ENCODE measurements around the gene NPEPL1.
"Not testable (repeated sequence)": the region's sequence is repeated elsewhere in the genome, so short reads cannot be mapped to it uniquely, and the experiment has no call there.

The NPEPL1 gene

GRCh38 chr20:58647796-58648501, 44.7 kb upstream of the NPEPL1 start:
- Histone ChIP-seq H3F3A (ENCODE audit: insufficient read depth, low read length) (no peaks in the 10 kb centered on the region), H3K4me3 (ENCODE audit: low read depth, low read length, poor library complexity, severe bottlenecking) (no peak overlapping the region), H3K27me3 (ENCODE audit: insufficient read depth, low read length) (no peaks in the 10 kb centered on the region), H4K20me1 (ENCODE audit: insufficient read depth, low read length) (no peaks in the 10 kb centered on the region), H3K9ac (ENCODE audit: low read length) (no peak overlapping the region), H3K4me1 (ENCODE audit: insufficient read depth, low read length, severe bottlenecking) (peaks cover 11% of the 10 kb centered on the region), H3K9me2 (ENCODE audit: low read depth, low read length) (no peaks in the 10 kb centered on the region), H2AFZ (ENCODE audit: low read length) (no peak overlapping the region), H3K4me2 (ENCODE audit: low read length) (no peak overlapping the region), H3K36me3 (ENCODE audit: insufficient read depth, low read length) (no peaks in the 10 kb centered on the region), H3K79me2 (ENCODE audit: insufficient read depth, low read length) (peaks cover 16% of the 10 kb centered on the region), H3K27ac (ENCODE audit: low read depth, low read length, poor library complexity, severe bottlenecking) (no peak overlapping the region), H3K9me3 (ENCODE audit: low read length) (no peaks in the 10 kb centered on the region)
- TF ChIP-seq EZH2 (IDR thresholded peaks at IDR 0.05; ENCODE audit: borderline replicate concordance, low read length): no peak
- TF ChIP-seq, protein P1, sequence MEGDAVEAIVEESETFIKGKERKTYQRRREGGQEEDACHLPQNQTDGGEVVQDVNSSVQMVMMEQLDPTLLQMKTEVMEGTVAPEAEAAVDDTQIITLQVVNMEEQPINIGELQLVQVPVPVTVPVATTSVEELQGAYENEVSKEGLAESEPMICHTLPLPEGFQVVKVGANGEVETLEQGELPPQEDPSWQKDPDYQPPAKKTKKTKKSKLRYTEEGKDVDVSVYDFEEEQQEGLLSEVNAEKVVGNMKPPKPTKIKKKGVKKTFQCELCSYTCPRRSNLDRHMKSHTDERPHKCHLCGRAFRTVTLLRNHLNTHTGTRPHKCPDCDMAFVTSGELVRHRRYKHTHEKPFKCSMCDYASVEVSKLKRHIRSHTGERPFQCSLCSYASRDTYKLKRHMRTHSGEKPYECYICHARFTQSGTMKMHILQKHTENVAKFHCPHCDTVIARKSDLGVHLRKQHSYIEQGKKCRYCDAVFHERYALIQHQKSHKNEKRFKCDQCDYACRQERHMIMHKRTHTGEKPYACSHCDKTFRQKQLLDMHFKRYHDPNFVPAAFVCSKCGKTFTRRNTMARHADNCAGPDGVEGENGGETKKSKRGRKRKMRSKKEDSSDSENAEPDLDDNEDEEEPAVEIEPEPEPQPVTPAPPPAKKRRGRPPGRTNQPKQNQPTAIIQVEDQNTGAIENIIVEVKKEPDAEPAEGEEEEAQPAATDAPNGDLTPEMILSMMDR (IDR thresholded peaks at IDR 0.05; ENCODE audit: low read length): no peak

DNA sequence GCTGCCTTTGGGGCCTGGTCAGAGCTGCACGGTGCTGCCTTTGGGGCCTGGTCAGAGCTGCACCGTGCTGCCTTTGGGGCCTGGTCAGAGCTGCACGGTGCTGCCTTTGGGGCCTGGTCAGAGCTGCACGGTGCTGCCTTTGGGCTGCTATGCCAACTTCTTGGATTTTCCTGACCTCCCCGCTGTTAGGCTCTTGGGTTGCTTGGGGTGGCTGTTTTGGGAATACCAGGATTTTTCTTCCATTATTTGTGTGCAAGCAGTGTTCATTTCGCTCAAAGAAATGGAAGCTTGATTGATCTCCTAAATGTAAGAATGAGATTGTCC, 44.1 kb upstream of the NPEPL1 start:
- H3K9me3 ChIP-seq (ENCODE audit: low read length); H3K27me3 ChIP-seq (ENCODE audit: insufficient read depth, low read length); H4K20me1 ChIP-seq (ENCODE audit: insufficient read depth, low read length); H3K36me3 ChIP-seq (ENCODE audit: insufficient read depth, low read length); H3K9me2 ChIP-seq (ENCODE audit: low read depth, low read length); H3K9ac ChIP-seq (ENCODE audit: low read length); H2AFZ ChIP-seq (ENCODE audit: low read length); H3K4me2 ChIP-seq (ENCODE audit: low read length); H3K27ac ChIP-seq (ENCODE audit: low read depth, low read length, poor library complexity, severe bottlenecking); H3K4me3 ChIP-seq (ENCODE audit: low read depth, low read length, poor library complexity, severe bottlenecking); H3F3A ChIP-seq (ENCODE audit: insufficient read depth, low read length): not testable (repeated sequence)
- Histone ChIP-seq H3K79me2 (ENCODE audit: insufficient read depth, low read length) (peaks cover 21% of the 10 kb centered on the region), H3K4me1 (ENCODE audit: insufficient read depth, low read length, severe bottlenecking) (peaks cover 17% of the 10 kb centered on the region)

- no peaks in the 10 kb centered on the region for H3K27me3 ChIP-seq (ENCODE audit: insufficient read depth, low read length)
- H3K9me2 ChIP-seq (ENCODE audit: low read depth, low read length): no peaks in the 10 kb centered on the region
- peak overlapping the region; percentile 26; the same call in 1 of the 2 replicates for H2AFZ ChIP-seq (ENCODE audit: low read length)
- H3K9ac ChIP-seq (ENCODE audit: low read length): peak overlapping the region; percentile 100
- H3K4me3 ChIP-seq (ENCODE audit: low read depth, low read length, poor library complexity, severe bottlenecking): peak overlapping the region; percentile 99
- no peak overlapping the region for H3K27ac ChIP-seq (ENCODE audit: low read depth, low read length, poor library complexity, severe bottlenecking)
- no peaks in the 10 kb centered on the region for H4K20me1 ChIP-seq (ENCODE audit: insufficient read depth, low read length)
- 0 out of 2 replicates have a peak, but pooled peaks cover 6% of the 10 kb centered on the region for H3F3A ChIP-seq (ENCODE audit: insufficient read depth, low read length)
- TF ChIP-seq EZH2 (IDR thresholded peaks at IDR 0.05; ENCODE audit: borderline replicate concordance, low read length): no peak
- TF ChIP-seq, protein P1 (IDR thresholded peaks at IDR 0.05; ENCODE audit: low read length): no peak
- H3K36me3 ChIP-seq (ENCODE audit: insufficient read depth, low read length): no peaks in the 10 kb centered on the region
- peaks cover 27% of the 10 kb centered on the region for H3K4me1 ChIP-seq (ENCODE audit: insufficient read depth, low read length, severe bottlenecking)
- H3K79me2 ChIP-seq (ENCODE audit: insufficient read depth, low read length): peaks cover 32% of the 10 kb centered on the region
- H3K9me3 ChIP-seq (ENCODE audit: low read length): no peaks in the 10 kb centered on the region
- H3K4me2 ChIP-seq (ENCODE audit: low read length): peak overlapping the region; percentile 99
These were observed 43.1 kb upstream of the NPEPL1 start for GRCh38 chr20:58649288-58650180.

All from OCI-LY1 (cell line).